ENCODE data around the gene THSD1.

DNA sequence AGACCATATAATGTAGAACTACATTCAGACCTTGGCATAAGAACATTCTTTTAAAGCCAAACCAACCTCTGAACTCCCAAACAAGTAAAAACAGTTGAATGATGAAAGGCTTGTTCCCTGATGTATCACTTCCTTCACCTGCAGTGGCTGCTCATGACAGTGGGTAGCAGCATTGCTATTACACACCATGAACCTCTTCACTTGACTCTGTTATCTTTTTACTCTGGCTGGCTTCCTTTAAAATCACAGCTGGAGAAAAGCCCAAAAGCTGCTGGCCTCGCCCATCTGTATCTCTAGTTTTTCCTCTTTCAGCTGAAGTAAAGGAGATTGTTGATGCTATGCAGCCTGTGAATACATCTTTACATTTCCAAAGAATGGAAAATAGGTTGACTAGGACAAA, 22.6 kb downstream of the THSD1 start:
- TF ChIP-seq PRDM4 (tag by site-specific recombination; IDR thresholded peaks at IDR 0.05) (no peak), ZNF664 (tag by site-specific recombination; IDR thresholded peaks at IDR 0.05) (no peak), GFI1B (tag by site-specific recombination; IDR thresholded peaks at IDR 0.05) (no peak), ZNF175 (tag by site-specific recombination; IDR thresholded peaks at IDR 0.05) (no peak), ZBTB26 (tag by site-specific recombination; optimal IDR thresholded peaks at IDR 0.05) (no peak), ZBTB17 (tag by site-specific recombination; IDR thresholded peaks at IDR 0.05) (no peak), ZNF223 (tag by site-specific recombination; IDR thresholded peaks at IDR 0.05) (no peak), ZBTB11 (tag by site-specific recombination; conservative IDR thresholded peaks at IDR 0.05; ENCODE audit: low read depth) (no peak)

All from HEK293 (cell line).